Superior temporal gyrus (tissue), 1 donor: ENCODE results near the gene C5orf24.

Experiments used
- DNase-seq: peaks from one replicate; pipeline ENCODE4 v3.0.0-alpha.2; 2016; ENCODE audit errors: extremely low spot score

The C5orf24 gene

DNA sequence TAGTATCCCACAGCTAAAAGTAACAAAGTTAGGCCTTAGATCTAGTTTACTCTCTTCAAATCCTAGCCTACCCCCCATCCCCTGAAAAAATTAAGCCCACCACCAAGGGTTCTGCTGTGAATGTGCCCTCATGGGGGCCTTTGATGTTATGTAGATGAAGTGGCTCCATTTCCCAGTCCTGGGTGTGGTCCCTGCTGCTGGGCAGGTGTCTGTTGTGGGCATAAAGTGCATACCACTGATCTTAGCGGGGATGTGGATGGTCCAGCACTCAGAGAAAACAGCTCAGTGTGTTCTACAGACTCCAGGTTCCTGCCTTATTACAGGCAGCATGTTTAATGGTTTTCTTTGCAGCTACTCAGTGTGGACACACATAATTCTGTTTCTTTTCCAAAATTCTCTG, 61.0 kb downstream of the C5orf24 start:
- no peak for DNase-seq
